GM12878 (cell line): ENCODE measurements around the gene SOD2. TPM values are rescaled to one million over a fixed set of nuclear protein-coding genes. Genes with fewer than 3 reads are reported as not detected.

Experiments used
- ATAC-seq: fragments of 200-7000 bp; cut with Tn5 transposase; 3 replicates; pipeline ENCODE4 v1.9.1; 2020; ENCODE audit warnings: mild to moderate bottlenecking, moderate library complexity
- BruUV-seq: library from RNA; stranded (reverse); fragments of 400-500 nt; replicated peaks from 2 replicates; lab custom pipeline; 2021; lab: Mats Ljungman, UMichigan
- CTCF ChIA-PET: fragments of 300-600 bp; sonication (Branson Sonifier 250); formaldehyde crosslinking; extraction: SDS; loops from one replicate; lab custom pipeline; 2021; ENCODE audit warnings: inconsistent platforms; lab: Yijun Ruan, JAX
- POLR2A ChIA-PET: fragments of 350-600 bp; formaldehyde crosslinking; extraction: SDS; loops from one replicate; lab custom pipeline; 2021; ENCODE audit warnings: inconsistent platforms; lab: Charles Lee
- RAD21 ChIA-PET: fragments of 300-600 bp; sonication (Branson Sonifier 250); formaldehyde crosslinking; loops from one replicate; lab custom pipeline; 2023; ENCODE audit warnings: antibody characterized with exemption; ENCODE audit not compliant: unreplicated experiment; lab: Charles Lee
- SMC1A ChIA-PET: fragments of 300-600 bp; sonication (Branson Sonifier 250); formaldehyde crosslinking; loops from one replicate; lab custom pipeline; 2023; ENCODE audit not compliant: unreplicated experiment, uncharacterized antibody; lab: Charles Lee
- DNase-seq: peaks from one replicate; pipeline ENCODE4 v3.0.0-alpha.2; 2011; ENCODE audit warnings: low read depth, low spot score
- FAIRE-seq: peaks from 3 replicates; lab custom pipeline; 2011; peaks lifted over from hg19 to GRCh38; lab: Jason Lieb, UNC
- H2AFZ ChIP-seq: 2 replicates; pipeline ENCODE4 v1.6.0; 2011; ENCODE audit warnings: low read depth, low read length, control low read depth; ENCODE audit not compliant: control insufficient read depth
- H3K27ac ChIP-seq: 2 replicates; pipeline ENCODE4 v1.5.1; 2011; ENCODE audit warnings: control low read depth; ENCODE audit not compliant: control insufficient read depth, insufficient read depth
- H3K27me3 ChIP-seq, 2 experiments: replicated peaks in 1 of 2; 2 replicates each; pipeline versions ENCODE4 v1.6.0 to v1.6.1; 2011; ENCODE audit warnings: low read length in 1 of 2; ENCODE audit not compliant: control insufficient read depth in 2 of 2, insufficient read depth in 2 of 2
- H3K36me3 ChIP-seq, 2 experiments: 2 replicates each; pipeline ENCODE4 v1.5.1; 2011; ENCODE audit warnings: low read length in 1 of 2; ENCODE audit not compliant: control insufficient read depth in 2 of 2, insufficient read depth in 2 of 2
- H3K4me1 ChIP-seq: 2 replicates; pipeline ENCODE4 v1.6.1; 2011; ENCODE audit warnings: mild to moderate bottlenecking, low read length, moderate library complexity, mixed read lengths; ENCODE audit not compliant: control insufficient read depth, insufficient read depth
- H3K4me2 ChIP-seq: 2 replicates; pipeline ENCODE4 v1.6.0; 2011; ENCODE audit warnings: control low read depth; ENCODE audit not compliant: control insufficient read depth, insufficient read depth
- H3K4me3 ChIP-seq: fragments of 200-600 bp; sonication (generic); 2 replicates; pipeline ENCODE4 v1.5.1; 2016
- H3K79me2 ChIP-seq: 2 replicates; pipeline ENCODE4 v1.6.0; 2011; ENCODE audit warnings: low read length; ENCODE audit not compliant: control insufficient read depth, insufficient read depth
- H3K9ac ChIP-seq: 2 replicates; pipeline ENCODE4 v1.8.0; 2011; ENCODE audit warnings: low read length, control low read depth, mixed read lengths; ENCODE audit not compliant: control insufficient read depth, insufficient read depth
- H3K9me3 ChIP-seq: replicated peaks from 3 replicates; pipeline ENCODE4 v1.5.1; 2011; ENCODE audit warnings: mild to moderate bottlenecking, low read length; ENCODE audit not compliant: control insufficient read depth, insufficient read depth
- H4K20me1 ChIP-seq: 2 replicates; pipeline ENCODE4 v1.6.0; 2011; ENCODE audit not compliant: control insufficient read depth, insufficient read depth
- ASH2L ChIP-seq: fragments of 300-600, 200-600 bp; sonication (generic); IDR thresholded peaks from 2 replicates; pipeline ENCODE4 v1.6.1; 2017; ENCODE audit warnings: low read depth, mild to moderate bottlenecking, borderline replicate concordance
- ATF7 ChIP-seq: fragments of 450-650 bp; IDR thresholded peaks from 2 replicates; pipeline ENCODE4 v1.6.1; 2016; ENCODE audit warnings: low read depth, mild to moderate bottlenecking
- CEBPB ChIP-seq, 2 experiments: fragments of 150-350 bp in 1 of 2; IDR thresholded peaks; 2 replicates each; pipeline ENCODE4 v1.6.1; 2012 to 2014; ENCODE audit warnings: low read depth in 2 of 2, low read length in 2 of 2, borderline replicate concordance in 1 of 2, inconsistent platforms in 1 of 2
- CHD2 ChIP-seq: IDR thresholded peaks from 2 replicates; pipeline ENCODE4 v1.6.1; 2011; ENCODE audit warnings: low read depth, low read length, improper control_type of control experiment, borderline replicate concordance
- FOXK2 ChIP-seq: fragments of 450-650 bp; IDR thresholded peaks from 2 replicates; pipeline ENCODE4 v1.6.1; 2017; ENCODE audit warnings: mild to moderate bottlenecking, moderate library complexity
- MTA3 ChIP-seq: IDR thresholded peaks from 2 replicates; pipeline ENCODE4 v1.6.1; 2012; ENCODE audit warnings: low read length, inconsistent platforms, borderline replicate concordance
- MXI1 ChIP-seq: fragments of 150-350 bp; IDR thresholded peaks from 2 replicates; pipeline ENCODE4 v1.6.1; 2011; ENCODE audit warnings: low read depth, mild to moderate bottlenecking, inconsistent platforms, low read length, improper control_type of control experiment
- MYB ChIP-seq: fragments of 150-350 bp; IDR thresholded peaks from 2 replicates; pipeline ENCODE4 v1.6.1; 2014; ENCODE audit warnings: mild to moderate bottlenecking, low read depth, low read length, borderline replicate concordance
- NBN ChIP-seq: fragments of 450-650 bp; IDR thresholded peaks from 2 replicates; pipeline ENCODE4 v1.6.1; 2016
- NFIC ChIP-seq: IDR thresholded peaks from 2 replicates; pipeline ENCODE4 v1.6.1; 2012; ENCODE audit warnings: low read depth, mild to moderate bottlenecking, inconsistent platforms, low read length, moderate library complexity
- POLR2AphosphoS5 ChIP-seq: IDR thresholded peaks from 2 replicates; pipeline ENCODE4 v1.6.1; 2011; ENCODE audit warnings: mild to moderate bottlenecking, low read length, inconsistent platforms
- RBBP5 ChIP-seq: fragments of 200-600 bp; sonication (generic); conservative IDR thresholded peaks from 2 replicates; pipeline ENCODE4 v1.6.1; 2016
- RELA ChIP-seq: fragments of 450-650 bp; IDR thresholded peaks from 2 replicates; pipeline ENCODE4 v1.8.0; 2014; ENCODE audit warnings: borderline replicate concordance; ENCODE audit not compliant: partially characterized antibody
- STAT3 ChIP-seq: IDR thresholded peaks from 2 replicates; pipeline ENCODE4 v1.6.1; 2011; ENCODE audit warnings: low read depth, low read length, improper control_type of control experiment
- ZNF217 ChIP-seq: fragments of 450-650 bp; IDR thresholded peaks from 2 replicates; pipeline ENCODE4 v1.6.1; 2017; ENCODE audit warnings: antibody characterized with exemption, mild to moderate bottlenecking
- ZNF24 ChIP-seq: fragments of 450-650 bp; IDR thresholded peaks from 2 replicates; pipeline ENCODE4 v1.6.1; 2017; ENCODE audit warnings: antibody characterized with exemption, mild to moderate bottlenecking
- WGBS: methylation state at CpG from one replicate; pipeline ENCODE4 v1.1.6; 2016; ENCODE audit warnings: low lambda C conversion rate; ENCODE audit not compliant: insufficient replicate concordance, insufficient coverage; ENCODE audit errors: missing lambda C conversion rate; 5-methylcytosine and 5-hydroxymethylcytosine counted together
- in situ Hi-C: fragments of 300-500 bp; cut with MboI; formaldehyde crosslinking; loops from 9 replicates; pipeline ENCODE4 v1.14.3; 2018; ENCODE audit warnings: mixed read lengths
- intact Hi-C: fragments of 100-400 bp; cut with micrococcal nuclease; formaldehyde crosslinking; loops from one replicate; pipeline ENCODE4 v1.14.2; 2022; ENCODE audit not compliant: unreplicated experiment
- polyA plus RNA-seq, 11 experiments: library from polyadenylated mRNA; depleted of rRNA in 4 of 11; unstranded in 6 of 11; stranded (reverse) in 5 of 11; fragments of >200 nt; fragmentation: Nextera tagmentation in 4 of 11; fragmentation: Illumina TruSeq in 1 of 11; extraction: Ambion mirVana in 4 of 11; extraction: Trizol in 1 of 11; gene quantifications; 1 replicate in 1 of 11; 2 replicates in 10 of 11; pipeline versions ENCODE4 v1.2.1 to v1.2.3, GENCODE V29; 2011 to 2016; ENCODE audit warnings: inconsistent platforms in 2 of 11, missing spikeins in 2 of 11, low read depth in 1 of 11
- total RNA-seq, 4 experiments: library from RNA; depleted of rRNA in 3 of 4; stranded (reverse); fragments of >200 nt in 3 of 4; fragmentation: Illumina TruSeq in 1 of 4; extraction: Trizol in 1 of 4; gene quantifications; 2 replicates each; pipeline versions ENCODE4 v1.2.1 to v1.2.3, GENCODE V29; 2013 to 2021
- TF ChIP-seq, protein P1 (sequence below): fragments of 450-650 bp; IDR thresholded peaks from 2 replicates; pipeline ENCODE4 v1.6.1; 2016; ENCODE audit warnings: mild to moderate bottlenecking

Gene SOD2
- total and polyA plus RNA-seq, 10 of the 15 experiments (the other 5 are each of a cell fraction or from before 2014, with no cell fraction given): 12.1 to 55.8 (median 39.1) TPM

DNA sequence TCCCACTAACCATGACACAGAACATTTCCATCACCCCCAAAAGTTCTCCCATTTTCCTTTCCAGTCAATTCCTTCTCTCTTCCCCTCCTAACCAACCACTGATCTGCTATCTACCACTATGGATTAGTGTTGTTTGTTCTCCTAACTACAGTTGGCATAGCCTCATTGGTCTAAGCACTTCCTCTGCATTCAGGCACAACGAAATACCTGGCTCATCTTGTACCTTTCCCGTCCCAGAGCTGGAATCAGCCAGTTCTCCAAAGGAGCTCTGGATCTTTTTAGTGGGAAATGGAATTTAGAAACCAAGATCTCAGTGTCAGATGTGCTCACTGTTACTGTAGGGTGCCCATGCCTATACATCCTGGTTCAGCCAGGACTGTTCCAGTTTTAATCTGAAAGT, 30.2 kb upstream of the SOD2 start:
- TF ChIP-seq RBBP5 (no peak), ZNF24 (no peak), FOXK2 (no peak), ASH2L (no peak), CHD2 (no peak), NFIC (no peak)
- TF ChIP-seq, all 136 proteins: peak for 0
- ChIA-PET SMC1A (interaction anchor here (0.9 to 11.1 kb wide), 6 partner anchors 11 to 254 kb away, joined by 3 to 108 read pairs (median 4); partner anchors contain the start of genes MRPL18 and TCP1), POLR2A (interaction anchor here (0.8 to 1.3 kb wide), 3 partner anchors 9 to 67 kb away, joined by 3 to 4 read pairs (median 4); partner anchors contain the start of genes ACAT2, MRPL18 and TCP1), RAD21 (interaction anchor here (1.4 to 1.5 kb wide), 2 partner anchors 64 to 218 kb away, joined by 3 read pairs; no protein-coding TSS in a partner anchor), CTCF (interaction anchor here (0.9 to 2.1 kb wide), 7 partner anchors 9 to 259 kb away, joined by 3 to 10 read pairs (median 3); no protein-coding TSS in a partner anchor)
- WGBS: 98% methylated on average over 2 of the region's 2 CpGs
- H3K4me1 ChIP-seq: no peaks in the 10 kb centered on the region
- no peak for DNase-seq
- H3K27me3 ChIP-seq: no peaks in the 10 kb centered on the region
- H3K9ac ChIP-seq: no peak overlapping the region
- peaks cover 52% of the 10 kb centered on the region for H3K79me2 ChIP-seq
- ATAC-seq: no peak
- no peak overlapping the region for H2AFZ ChIP-seq
- in situ Hi-C loops: loop anchor here (25.0 kb wide), 1 partner anchor 739 kb away; no protein-coding TSS in a partner anchor
- FAIRE-seq: no peak
- no peaks in the 10 kb centered on the region for H4K20me1 ChIP-seq
- H3K9me3 ChIP-seq: no peaks in the 10 kb centered on the region; the same call in 2 of the 3 replicates
- BruUV-seq: no TSS peak
- no peak overlapping the region for H3K4me2 ChIP-seq
- intact Hi-C loops: no loop called here
- H3K36me3 ChIP-seq: no peaks in the 10 kb centered on the region
- H3K27ac ChIP-seq: no peak overlapping the region
- no peak overlapping the region for H3K4me3 ChIP-seq

DNA sequence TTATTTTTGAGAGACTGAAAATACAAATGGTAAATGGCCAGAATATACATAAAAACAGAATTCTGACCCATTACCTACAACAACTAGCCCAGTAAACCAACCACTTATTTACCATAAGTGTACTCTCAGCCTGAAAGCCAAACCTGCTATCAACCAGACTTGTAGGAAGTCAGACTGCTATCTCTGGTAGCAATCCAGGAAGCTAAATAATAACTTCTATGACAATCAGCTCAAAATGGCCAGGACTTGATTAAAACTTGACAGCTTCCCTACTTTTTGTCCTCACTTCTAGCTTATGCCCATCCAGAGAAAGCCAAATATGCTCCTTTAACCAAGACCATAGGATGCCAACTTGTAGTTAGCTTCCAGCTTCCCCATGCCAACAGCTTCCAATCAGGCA, 29.6 kb upstream of the SOD2 start:
- CTCF ChIA-PET: interaction anchor here (0.9 to 2.1 kb wide), 5 partner anchors 10 to 220 kb away, joined by 3 to 10 read pairs (median 3); no protein-coding TSS in a partner anchor
- BruUV-seq: no TSS peak
- Histone ChIP-seq H3K9me3 (no peaks in the 10 kb centered on the region; the same call in 2 of the 3 replicates), H3K4me2 (no peak overlapping the region), H2AFZ (no peak overlapping the region), H3K9ac (no peak overlapping the region), H3K4me3 (no peak overlapping the region), H3K36me3 (no peaks in the 10 kb centered on the region), H3K27me3 (no peaks in the 10 kb centered on the region), H3K4me1 (no peaks in the 10 kb centered on the region)
- no peak for ATAC-seq
- POLR2A ChIA-PET: interaction anchor here (0.6 to 1.3 kb wide), 4 partner anchors 10 to 114 kb away, joined by 3 to 4 read pairs (median 4); partner anchors contain the start of genes ACAT2, MRPL18 and TCP1
- intact Hi-C loops: no loop called here
- TF ChIP-seq ATF7 (no peak), MTA3 (no peak), POLR2AphosphoS5 (no peak), RELA (no peak), MXI1 (no peak), MYB (no peak), NBN (no peak), ZNF217 (no peak), STAT3 (no peak), CEBPB (IDR thresholded peaks at IDR 0.05; ENCODE audit: borderline replicate concordance in 1 of 2, low read depth in 2 of 2, low read length in 2 of 2) (no peak)
- TF ChIP-seq, protein P1, sequence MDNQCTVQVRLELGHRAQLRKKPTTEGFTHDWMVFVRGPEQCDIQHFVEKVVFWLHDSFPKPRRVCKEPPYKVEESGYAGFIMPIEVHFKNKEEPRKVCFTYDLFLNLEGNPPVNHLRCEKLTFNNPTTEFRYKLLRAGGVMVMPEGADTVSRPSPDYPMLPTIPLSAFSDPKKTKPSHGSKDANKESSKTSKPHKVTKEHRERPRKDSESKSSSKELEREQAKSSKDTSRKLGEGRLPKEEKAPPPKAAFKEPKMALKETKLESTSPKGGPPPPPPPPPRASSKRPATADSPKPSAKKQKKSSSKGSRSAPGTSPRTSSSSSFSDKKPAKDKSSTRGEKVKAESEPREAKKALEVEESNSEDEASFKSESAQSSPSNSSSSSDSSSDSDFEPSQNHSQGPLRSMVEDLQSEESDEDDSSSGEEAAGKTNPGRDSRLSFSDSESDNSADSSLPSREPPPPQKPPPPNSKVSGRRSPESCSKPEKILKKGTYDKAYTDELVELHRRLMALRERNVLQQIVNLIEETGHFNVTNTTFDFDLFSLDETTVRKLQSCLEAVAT: no peak
- TF ChIP-seq, all 136 proteins: peak for 0
- ChIA-PET RAD21 (interaction anchor here (1.4 to 1.5 kb wide), 2 partner anchors 64 to 218 kb away, joined by 3 read pairs; no protein-coding TSS in a partner anchor), SMC1A (interaction anchor here (0.9 to 11.1 kb wide), 5 partner anchors 12 to 254 kb away, joined by 3 to 108 read pairs (median 3); partner anchors contain the start of genes MRPL18 and TCP1)
- Histone ChIP-seq H4K20me1 (no peaks in the 10 kb centered on the region), H3K79me2 (peaks cover 46% of the 10 kb centered on the region), H3K27ac (no peak overlapping the region)
- in situ Hi-C loops: loop anchor here (25.0 kb wide), 1 partner anchor 740 kb away; no protein-coding TSS in a partner anchor
- FAIRE-seq: no peak
- DNase-seq: no peak
